COLO829 (cell line): ENCODE data around the gene INCENP.
A peak's percentile ranks its signal among the peaks of the same experiment; 100 is the strongest.
"Not testable (repeated sequence)": the region's sequence is repeated elsewhere in the genome, so short reads cannot be mapped to it uniquely, and the experiment has no call there.

ENCODE experiments used
- DNase-seq: peaks from one replicate; pipeline ENCODE4 v3.0.0; 2012; ENCODE audit warnings: low spot score

Gene INCENP

DNA sequence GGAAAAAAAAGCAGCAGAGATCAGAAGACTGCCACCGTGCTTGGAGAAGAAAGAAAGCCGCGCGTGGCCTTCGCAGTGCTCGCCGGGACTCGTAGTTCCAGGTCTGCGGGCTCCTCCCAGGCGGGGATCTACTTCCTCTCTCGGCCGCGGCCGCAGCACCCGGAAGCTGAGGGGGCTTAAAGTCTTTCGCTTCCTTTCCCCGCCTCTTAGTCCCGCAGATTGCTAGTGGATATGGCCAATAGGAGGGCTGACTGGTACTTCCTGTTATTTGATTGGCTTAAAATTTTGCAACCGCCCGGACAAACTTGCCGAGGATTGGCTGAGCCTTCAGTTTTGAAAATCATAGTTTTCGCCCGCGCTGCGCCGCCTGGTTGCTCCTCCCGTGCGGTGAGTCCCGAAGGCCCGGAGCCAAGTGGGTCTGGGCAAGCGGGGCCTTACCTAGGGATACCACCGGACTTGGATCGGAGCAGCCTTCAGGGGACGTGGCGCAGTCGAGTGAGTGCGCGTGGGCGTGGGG, at the start of gene INCENP:
Gene INCENP, plus strand, starts transcription at position 343 of the 517 bp plus-strand sequence. CDS start 4,151 bp downstream, outside the sequence.
- peak; percentile 87 for DNase-seq

DNA sequence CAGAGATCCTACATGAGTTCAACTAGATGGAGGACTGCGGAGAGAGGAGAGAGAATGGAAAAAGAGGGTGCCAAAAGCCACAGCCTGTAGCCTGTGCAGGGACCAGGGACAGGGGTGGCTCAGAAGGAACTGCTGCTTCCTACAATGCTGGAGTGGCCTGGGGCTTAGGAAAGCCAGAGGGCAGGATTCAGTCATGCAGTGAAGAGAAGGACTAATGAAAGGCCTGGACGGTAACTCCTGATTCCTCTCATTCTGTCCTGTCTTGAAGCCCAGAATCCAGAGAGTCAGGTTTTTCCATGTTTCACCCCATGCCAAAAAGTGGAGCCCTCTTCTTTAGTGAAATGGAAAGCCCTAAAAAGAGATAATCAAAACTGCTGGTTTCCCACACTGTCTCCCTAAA, 48.4 kb upstream of the INCENP start:
- DNase-seq = no peak

DNA sequence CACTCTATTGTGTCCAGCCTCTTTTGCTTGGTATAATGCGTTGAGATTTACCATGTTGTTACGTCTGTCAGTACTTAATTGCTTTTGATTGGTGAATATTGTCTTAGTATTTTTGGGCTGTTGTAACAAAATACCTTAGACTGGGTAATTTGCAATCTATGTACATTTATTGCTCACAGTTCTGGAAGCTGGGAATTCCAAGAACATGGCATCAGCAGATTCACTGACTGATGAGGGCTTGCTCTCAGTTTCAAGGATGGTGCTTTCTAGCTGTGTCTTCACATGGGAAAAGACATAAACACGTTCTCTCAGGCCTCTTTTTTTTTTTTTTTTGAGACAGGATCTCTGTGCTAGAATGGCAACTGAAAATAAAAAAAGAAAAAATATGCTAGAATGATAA, 46.7 kb upstream of the INCENP start:
- DNase-seq = no peak

- DNase-seq = peak; percentile 63
These were observed 42.2 kb upstream of the INCENP start for GRCh38 chr11:62081378-62082291.

- no peak for DNase-seq
These were observed 41.5 kb upstream of the INCENP start for GRCh38 chr11:62082292-62082657.

- DNase-seq = not testable (repeated sequence)
These were observed 39.0 kb upstream of the INCENP start for GRCh38 chr11:62084801-62085200.

DNA sequence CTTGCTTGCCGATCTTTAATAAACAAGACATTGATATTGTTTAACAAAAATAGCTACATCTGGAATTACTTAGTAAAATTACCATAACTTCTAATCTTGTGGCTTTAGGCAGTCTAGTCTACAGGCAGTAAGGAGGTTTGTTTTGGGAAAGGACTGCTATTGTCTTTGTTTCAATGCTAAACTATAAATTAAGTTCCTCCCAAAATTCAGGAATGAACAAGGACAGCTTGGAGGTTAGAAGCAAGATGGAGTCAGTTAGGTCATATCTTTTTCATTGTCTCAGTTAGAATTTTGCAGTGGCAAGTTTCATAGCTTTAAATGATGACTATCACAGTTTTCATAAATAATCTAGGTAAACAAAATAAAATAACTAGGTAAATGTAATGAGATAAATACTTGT, 36.1 kb upstream of the INCENP start:
- no peak for DNase-seq

DNA sequence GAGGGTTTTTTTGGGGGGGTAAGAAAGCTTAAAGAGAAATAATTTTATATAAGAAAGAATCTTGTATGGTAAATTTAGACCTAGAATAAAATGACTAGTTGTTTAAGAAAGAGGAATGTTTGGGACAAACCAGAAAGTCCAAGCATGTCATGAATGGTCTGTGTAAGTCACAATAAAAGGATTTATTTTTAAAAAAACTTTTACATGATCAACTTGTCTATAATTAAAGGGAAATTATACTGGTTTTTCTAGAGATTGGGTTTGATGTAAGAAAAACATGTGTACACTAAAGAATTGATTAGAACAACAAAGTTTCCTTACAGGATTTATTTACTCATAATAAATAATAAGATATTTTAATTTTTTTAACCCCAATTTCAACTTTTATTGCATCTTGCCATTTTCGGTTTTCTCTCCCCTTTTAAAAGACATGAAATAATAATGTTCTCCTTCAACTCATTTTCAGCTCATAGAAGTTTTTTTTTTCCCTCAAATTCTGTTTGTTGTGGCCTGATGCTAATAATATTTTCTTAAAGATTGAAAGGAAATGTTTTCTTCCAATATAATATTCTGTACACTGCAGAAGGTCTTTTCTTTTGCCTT, 35.4 kb upstream of the INCENP start:
- no peak for DNase-seq

- DNase-seq = no peak
These were observed 20.7 kb upstream of the INCENP start for GRCh38 chr11:62103141-62103540.

DNA sequence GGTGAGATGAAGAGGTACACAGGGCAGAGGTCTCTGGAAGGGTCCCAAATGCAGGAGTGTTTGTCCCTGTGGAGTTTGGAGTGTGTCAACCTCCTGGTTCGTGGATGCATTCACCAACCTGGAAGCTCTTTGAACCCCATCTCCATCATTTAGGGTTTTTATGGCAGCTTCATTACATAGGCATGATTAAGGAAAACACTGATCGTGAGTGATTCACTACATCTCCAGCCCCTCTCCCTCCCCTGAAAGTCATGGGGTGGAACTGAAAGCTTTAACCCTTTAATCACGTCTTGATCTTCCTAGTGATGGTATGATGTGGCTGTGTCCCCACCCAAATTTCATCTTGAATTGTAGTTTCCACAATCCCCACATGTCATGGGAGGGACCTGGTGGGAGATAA, 19.8 kb upstream of the INCENP start:
- no peak for DNase-seq

GRCh38 chr11:62104816-62105653, 18.8 kb upstream of the INCENP start:
- DNase-seq = peak; percentile 64

DNA sequence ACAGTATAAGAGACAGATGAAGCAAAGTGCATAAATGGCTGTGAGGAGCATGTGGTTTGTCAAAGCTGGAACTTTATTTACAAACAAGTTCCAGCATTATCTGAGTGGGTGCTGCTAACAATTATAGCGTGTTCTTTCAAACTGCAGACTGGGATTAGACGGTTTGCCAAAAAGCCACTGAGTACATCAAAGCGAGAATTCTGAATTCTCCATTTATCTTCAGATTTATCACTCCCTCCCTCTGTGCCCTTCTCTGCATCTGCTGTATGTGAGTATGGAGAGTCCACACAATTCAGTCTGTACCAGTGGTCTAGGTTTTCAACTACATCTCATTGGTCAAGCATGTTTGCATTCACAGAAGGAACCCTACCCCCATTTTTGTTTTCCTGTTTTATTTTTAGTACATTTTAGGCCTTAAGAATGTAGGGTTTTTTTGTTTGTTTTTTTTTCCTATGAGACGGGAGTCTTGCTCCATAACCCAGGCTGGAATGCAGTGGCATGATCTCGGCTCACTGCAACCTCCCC, 18.1 kb upstream of the INCENP start:
- no peak for DNase-seq

- DNase-seq = peak; percentile 33
These were observed 15.6 kb upstream of the INCENP start for GRCh38 chr11:62108017-62108750.

- DNase-seq = no peak
These were observed 14.8 kb upstream of the INCENP start for GRCh38 chr11:62108971-62109404.

GRCh38 chr11:62115085-62115694, 8.6 kb upstream of the INCENP start:
- DNase-seq = no peak

- no peak for DNase-seq
These were observed 7.4 kb upstream of the INCENP start for GRCh38 chr11:62116451-62116850.

DNA sequence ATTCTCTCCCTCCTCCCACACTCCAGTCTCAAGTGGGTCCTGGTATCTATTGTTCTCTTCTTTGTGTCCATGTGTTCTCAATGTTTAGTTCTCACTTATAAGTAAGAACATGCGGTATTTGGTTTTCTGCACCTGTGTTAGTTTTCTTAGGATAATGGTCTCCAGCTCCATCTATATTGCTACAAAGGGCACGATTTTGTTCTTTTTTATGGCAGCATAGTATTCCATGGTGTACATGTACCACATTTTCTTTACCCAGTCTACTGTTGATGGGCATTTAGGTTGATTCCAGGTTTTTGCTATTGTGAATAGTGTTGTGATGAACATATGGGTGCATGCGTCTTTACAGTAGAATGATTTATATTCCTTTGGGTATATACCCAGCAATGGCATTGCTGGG, 4.2 kb upstream of the INCENP start:
- DNase-seq = no peak

DNA sequence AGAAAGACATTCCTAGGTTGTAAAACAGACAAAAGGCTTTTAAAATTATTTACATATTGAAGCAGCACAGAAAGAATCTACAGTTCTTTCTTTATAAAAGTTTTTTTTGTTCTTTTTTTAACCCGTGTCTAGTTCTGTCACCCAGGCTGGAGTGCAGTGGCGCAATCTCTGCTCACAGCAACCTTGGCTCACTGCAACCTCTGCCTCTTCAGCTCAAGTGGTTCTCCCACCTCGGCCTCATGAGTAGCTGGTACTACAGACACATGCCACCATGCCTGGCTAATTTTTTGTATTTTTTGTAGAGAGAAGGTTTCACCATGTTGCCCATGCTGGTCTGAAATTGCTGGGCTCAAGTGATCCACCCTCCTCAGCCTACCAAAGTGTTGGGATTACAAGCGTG, 3.8 kb upstream of the INCENP start:
- DNase-seq = no peak

- DNase-seq = no peak
These were observed 3.4 kb upstream of the INCENP start for GRCh38 chr11:62120431-62120830.

DNA sequence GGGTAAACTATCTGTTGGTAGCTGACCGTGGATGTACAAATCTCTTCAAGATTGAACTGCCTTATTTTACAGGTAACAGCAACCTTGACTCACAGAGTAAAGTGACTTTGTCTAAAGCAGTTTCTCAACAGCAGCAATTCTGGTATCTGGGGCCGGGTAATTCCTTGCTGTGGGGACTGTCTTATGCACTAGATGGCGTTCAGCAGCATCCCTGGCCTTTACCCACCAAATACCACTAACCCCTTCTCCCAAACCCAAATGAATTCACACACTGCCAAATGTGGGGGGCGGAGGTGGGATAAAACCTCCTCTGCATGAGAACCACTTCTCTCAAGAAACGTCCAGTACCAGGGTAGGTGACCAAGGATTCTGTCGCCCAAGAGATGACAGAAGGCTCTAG, 1.7 kb upstream of the INCENP start:
- DNase-seq = no peak
